OCI-LY3 (cell line): ENCODE results near the gene MINPP1.

Source experiments
- EZH2phosphoT487 ChIP-seq: fragments of 200-600 bp; shearing (Covaris generic); IDR thresholded peaks from 2 replicates; pipeline ENCODE4 v1.6.1; 2018; ENCODE audit warnings: antibody characterized with exemption, mixed run types, low read depth
- TF ChIP-seq, protein P1 (sequence below): fragments of 200-600, 300-600 bp; sonication (generic); IDR thresholded peaks from 2 replicates; pipeline ENCODE4 v1.5.1; 2014; ENCODE audit warnings: antibody characterized with exemption, low read length, low read depth

DNA sequence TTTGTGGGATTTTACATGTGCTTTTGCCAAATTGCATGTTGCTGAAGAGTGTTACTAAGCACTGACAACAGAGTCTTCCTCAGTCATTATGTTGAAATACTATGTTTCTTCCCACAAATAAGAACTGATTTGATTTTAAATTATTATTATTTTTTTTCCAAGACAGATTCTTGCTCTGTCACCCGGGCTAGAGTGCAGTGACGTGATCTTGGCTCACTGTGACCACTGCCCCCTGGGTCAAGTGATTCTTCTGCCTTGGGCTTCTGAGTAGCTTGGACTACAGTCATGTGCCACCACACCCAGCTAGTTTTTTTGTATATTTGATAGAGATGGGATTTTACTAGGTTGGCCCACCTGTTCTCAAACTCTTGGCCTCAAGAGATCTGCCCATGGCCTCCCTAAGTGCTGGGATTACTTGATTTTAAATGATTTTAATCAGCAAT lies 42.3 kb downstream of the MINPP1 start:
- TF ChIP-seq, protein P1, sequence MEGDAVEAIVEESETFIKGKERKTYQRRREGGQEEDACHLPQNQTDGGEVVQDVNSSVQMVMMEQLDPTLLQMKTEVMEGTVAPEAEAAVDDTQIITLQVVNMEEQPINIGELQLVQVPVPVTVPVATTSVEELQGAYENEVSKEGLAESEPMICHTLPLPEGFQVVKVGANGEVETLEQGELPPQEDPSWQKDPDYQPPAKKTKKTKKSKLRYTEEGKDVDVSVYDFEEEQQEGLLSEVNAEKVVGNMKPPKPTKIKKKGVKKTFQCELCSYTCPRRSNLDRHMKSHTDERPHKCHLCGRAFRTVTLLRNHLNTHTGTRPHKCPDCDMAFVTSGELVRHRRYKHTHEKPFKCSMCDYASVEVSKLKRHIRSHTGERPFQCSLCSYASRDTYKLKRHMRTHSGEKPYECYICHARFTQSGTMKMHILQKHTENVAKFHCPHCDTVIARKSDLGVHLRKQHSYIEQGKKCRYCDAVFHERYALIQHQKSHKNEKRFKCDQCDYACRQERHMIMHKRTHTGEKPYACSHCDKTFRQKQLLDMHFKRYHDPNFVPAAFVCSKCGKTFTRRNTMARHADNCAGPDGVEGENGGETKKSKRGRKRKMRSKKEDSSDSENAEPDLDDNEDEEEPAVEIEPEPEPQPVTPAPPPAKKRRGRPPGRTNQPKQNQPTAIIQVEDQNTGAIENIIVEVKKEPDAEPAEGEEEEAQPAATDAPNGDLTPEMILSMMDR: no peak
- no peak for TF ChIP-seq EZH2phosphoT487
